HL-60/S4 treated with retinoic acid at 250 ng/mL for 4 days and 3 days (cell line): ENCODE data around the gene PCNX1.

Experiments used
- in situ Hi-C: fragments of 300-500 bp; cut with MboI; formaldehyde crosslinking; loops from 2 replicates; pipeline ENCODE4 v1.7.0; 2022; ENCODE audit warnings: low sequenced_read_pairs

Gene PCNX1

GRCh38 chr14:70955543-70956480, 48.6 kb downstream of the PCNX1 start:
- in situ Hi-C loops = loop anchor here (25.0 kb wide), 1 partner anchor 344 kb away; the partner anchor contains the start of gene MED6

DNA sequence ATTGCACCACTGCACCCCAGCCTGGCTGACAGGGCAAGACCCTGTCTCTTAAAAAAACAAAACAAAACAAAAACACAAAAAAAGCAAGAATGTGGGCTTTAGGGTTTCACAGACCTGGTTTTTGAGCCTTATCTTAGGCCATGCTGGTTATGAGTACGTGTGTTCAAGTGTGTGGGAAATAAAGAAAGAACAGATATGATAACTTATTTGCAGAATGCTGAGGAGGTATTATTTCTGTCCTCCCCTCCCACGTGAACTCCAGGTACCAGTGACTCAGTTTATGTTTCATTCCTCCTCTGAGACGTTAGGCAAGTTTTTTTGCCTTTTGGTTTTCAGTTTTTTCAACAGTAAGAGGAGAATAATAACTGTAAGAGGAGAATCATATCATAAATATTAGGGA, 49.3 kb downstream of the PCNX1 start:
- in situ Hi-C loops = loop anchor here (25.0 kb wide), 1 partner anchor 344 kb away; the partner anchor contains the start of gene MED6

GRCh38 chr14:70957710-70958109, 50.5 kb downstream of the PCNX1 start:
- in situ Hi-C loops = loop anchor here (25.0 kb wide), 1 partner anchor 345 kb away; the partner anchor contains the start of gene MED6

- in situ Hi-C loops = loop anchor here (25.0 kb wide), 1 partner anchor 351 kb away; the partner anchor contains the start of gene MED6
These were observed 55.7 kb downstream of the PCNX1 start for GRCh38 chr14:70962935-70963334.

GRCh38 chr14:70964492-70964891, 57.2 kb downstream of the PCNX1 start:
- in situ Hi-C loops = loop anchor here (25.0 kb wide), 1 partner anchor 352 kb away; the partner anchor contains the start of gene MED6

DNA sequence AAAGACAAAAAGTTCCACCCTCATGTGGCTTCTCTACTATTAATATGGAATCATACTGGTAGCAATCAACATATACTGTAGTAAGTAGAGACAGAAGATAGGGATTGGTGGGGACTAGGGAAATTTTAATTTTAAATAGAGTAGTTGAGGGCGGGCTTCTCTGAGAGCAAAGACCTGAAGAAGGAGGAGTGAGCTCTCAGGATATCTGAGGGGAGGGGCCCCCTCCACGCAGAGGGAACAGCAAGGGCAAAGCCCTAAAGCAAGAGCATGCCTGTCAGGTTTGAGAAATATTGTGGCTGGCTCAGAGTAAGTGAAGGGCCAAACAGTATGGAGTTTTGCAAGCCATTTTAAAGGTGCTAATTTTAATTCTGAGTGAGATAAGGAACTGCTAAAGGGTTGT, 64.3 kb downstream of the PCNX1 start:
- in situ Hi-C loops = loop anchor here (25.0 kb wide), 1 partner anchor 359 kb away; the partner anchor contains the start of gene MED6

GRCh38 chr14:70972107-70972976, 65.1 kb downstream of the PCNX1 start:
- in situ Hi-C loops = loop anchor here (25.0 kb wide), 1 partner anchor 360 kb away; the partner anchor contains the start of gene MED6

DNA sequence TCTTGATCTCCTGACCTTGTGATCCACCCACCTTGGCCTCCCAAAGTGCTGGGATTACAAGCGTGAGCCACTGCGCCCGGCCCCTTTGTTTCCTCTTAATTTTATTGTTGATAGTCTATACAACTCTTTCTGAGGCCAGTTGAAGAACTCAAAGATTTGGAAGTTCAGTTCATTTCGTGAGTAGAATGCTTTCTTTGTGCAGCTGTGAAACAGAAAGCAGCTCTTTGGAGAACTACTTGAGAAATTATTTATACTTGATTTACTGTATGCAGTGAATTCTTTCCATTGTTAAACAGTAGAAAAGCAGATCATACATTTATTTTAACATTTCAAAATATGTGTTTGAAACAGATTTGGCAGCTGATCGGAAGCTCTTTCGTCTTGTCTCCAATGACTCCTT, 69.3 kb downstream of the PCNX1 start:
- in situ Hi-C loops = no loop called here

- in situ Hi-C loops = no loop called here
These were observed 74.0 kb downstream of the PCNX1 start for GRCh38 chr14:70981000-70981952.

- in situ Hi-C loops = no loop called here
These were observed 74.9 kb downstream of the PCNX1 start for GRCh38 chr14:70982200-70982599.

DNA sequence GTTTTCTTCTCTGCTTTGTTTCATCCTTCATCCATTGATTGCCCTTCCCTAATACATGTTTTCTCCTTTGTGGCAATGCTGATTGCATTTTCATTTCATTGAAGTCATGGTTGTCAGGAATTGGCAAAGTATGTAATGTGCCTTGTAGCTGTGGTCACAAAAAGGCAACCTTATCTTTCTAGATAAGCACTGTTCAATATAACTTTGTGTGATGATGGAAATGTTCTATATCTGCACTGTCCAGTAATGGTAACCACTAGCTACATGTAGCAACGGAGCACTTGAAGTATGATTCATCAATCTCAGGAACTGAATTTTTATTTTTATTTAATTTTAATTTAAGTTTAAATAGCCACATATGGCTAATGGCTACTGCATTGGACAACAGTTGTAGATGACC, 79.8 kb downstream of the PCNX1 start:
- in situ Hi-C loops = no loop called here

DNA sequence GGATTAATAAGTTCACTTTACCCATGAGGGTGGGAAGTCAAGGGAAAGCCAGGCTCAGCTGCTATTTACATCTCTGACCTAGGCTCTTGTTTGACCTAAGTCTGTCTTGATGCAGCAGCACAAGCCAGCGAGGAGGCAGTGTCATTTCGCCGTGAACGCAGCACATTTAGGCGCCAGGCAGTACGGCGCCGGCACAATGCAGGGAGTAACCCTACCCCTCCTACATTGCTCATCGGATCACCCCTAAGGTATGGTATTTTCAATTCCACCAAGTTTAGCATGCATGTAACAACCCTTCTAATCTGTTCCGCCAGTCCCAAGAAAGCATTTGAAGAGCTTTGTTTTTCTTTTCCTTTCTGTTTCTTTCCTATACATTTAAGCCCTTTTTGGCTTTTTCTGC, 81.2 kb downstream of the PCNX1 start:
- in situ Hi-C loops = no loop called here

GRCh38 chr14:70993931-70994330, 86.7 kb downstream of the PCNX1 start:
- in situ Hi-C loops = no loop called here

DNA sequence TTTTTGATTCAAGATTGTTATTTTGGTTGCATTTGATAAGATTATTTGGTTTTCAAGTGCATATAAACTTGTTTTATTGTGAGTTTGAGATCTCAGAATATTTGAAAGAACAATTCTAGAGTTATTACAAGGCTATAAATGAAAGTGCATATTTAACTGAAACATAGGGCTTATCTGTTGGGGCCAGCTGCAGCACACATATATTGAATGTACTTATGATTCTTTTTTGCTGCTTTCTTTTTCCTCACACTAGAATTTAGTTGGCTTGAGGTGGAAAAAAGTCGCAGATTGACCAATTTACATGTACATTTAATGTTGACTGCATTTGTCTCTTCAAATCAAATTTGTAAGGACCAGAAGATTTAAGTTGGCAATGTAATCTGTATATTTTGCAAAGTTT, 88.0 kb downstream of the PCNX1 start:
- in situ Hi-C loops = no loop called here

- in situ Hi-C loops = no loop called here
These were observed 88.4 kb downstream of the PCNX1 start for GRCh38 chr14:70995671-70996070.

- in situ Hi-C loops = no loop called here
These were observed 91.9 kb downstream of the PCNX1 start for GRCh38 chr14:70999117-70999516.

DNA sequence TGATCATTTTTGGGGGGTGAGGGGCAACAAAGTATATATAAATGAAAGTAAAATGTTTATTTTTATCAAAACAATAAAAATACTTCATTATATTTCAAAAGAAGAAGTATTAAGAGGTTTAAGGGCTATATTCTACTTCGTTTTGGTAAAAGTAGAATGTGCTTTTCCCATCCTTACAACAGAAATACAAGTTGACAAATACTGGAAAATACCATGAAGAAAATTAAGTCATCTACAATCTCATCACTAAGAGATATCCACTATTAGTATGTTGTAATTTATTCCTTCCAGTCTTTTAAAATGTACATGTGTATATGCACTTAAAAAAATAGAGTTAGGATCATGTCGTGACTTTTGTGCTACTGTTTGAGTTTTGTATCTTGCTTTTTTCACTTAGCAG, 92.8 kb downstream of the PCNX1 start:
- in situ Hi-C loops = no loop called here

- in situ Hi-C loops = no loop called here
These were observed 94.5 kb downstream of the PCNX1 start for GRCh38 chr14:71001742-71002141.

GRCh38 chr14:71003156-71003555, 95.9 kb downstream of the PCNX1 start:
- in situ Hi-C loops = no loop called here

GRCh38 chr14:71004481-71004880, 97.2 kb downstream of the PCNX1 start:
- in situ Hi-C loops = no loop called here
